Mesothelial cell of epicardium (in vitro differentiated cells): Measurements from ENCODE around the gene NUBP2. TPM values are rescaled to one million over a fixed set of nuclear protein-coding genes. Genes with fewer than 3 reads are reported as not detected.

Experiments used
- DNase-seq, 2 experiments: peaks; one replicate each; pipeline ENCODE4 v3.0.0; 2021; ENCODE audit warnings: low spot score in 2 of 2; ENCODE audit not compliant: unreplicated experiment in 2 of 2
- H3K27ac Mint-ChIP-seq: 2 replicates; pipeline ENCODE4 v1.8.0; 2021; ENCODE audit warnings: mixed read lengths
- H3K27me3 Mint-ChIP-seq: 2 replicates; pipeline ENCODE4 v1.8.0; 2021; ENCODE audit warnings: low read depth, mixed read lengths
- H3K36me3 Mint-ChIP-seq: 2 replicates; pipeline ENCODE4 v1.8.0; 2021; ENCODE audit warnings: mixed read lengths
- H3K4me1 Mint-ChIP-seq: 2 replicates; pipeline ENCODE4 v1.8.0; 2021; ENCODE audit warnings: mixed read lengths
- H3K4me3 Mint-ChIP-seq: 2 replicates; pipeline ENCODE4 v1.8.0; 2021; ENCODE audit warnings: mild to moderate bottlenecking, moderate library complexity, mixed read lengths
- H3K9me3 Mint-ChIP-seq: 2 replicates; pipeline ENCODE4 v1.8.0; 2021; ENCODE audit warnings: mixed read lengths
- total RNA-seq: library from RNA; stranded (reverse); gene quantifications from 3 replicates; pipeline ENCODE4 v1.2.1, GENCODE V29; 2021
- TF ChIP-seq, protein P1 (sequence below): fragments of 200-600 bp; sonication (generic); IDR thresholded peaks from one replicate; pipeline ENCODE4 v1.5.0; 2021; ENCODE audit warnings: antibody characterized with exemption; ENCODE audit not compliant: unreplicated experiment

The NUBP2 gene
- total RNA-seq, 1 donor from 2014 or later, result 63.6 TPM

DNA sequence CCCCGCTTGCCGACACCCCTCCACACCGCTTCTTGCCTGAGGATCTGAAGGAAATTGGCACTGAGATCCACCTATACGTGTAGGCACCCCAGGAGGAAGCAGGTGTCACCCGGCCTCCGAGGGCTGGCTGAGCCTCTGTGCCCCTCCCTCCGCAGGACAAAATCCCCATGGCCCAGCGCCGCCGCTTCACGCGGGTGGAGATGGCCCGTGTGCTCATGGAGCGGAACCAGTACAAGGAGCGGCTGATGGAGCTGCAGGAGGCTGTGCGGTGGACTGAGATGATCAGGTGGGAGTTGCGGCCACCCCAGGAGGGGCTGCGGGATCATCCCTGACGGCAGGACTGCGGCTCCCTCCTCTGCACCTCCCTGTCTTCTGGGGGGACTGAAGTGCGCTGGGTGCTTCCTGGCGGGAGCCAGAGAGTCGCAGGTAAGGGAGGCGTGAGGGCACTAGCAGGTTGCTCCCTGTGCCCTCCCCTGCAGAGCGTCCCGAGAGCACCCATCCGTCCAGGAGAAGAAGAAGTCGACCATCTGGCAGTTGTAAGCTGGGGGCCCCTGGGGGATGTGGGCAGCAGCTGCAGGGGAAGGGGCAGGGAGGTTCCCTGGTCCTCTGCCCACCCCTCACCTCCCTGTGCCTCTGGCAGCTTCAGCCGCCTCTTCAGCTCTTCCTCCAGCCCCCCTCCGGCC lies 20.4 kb upstream of the NUBP2 start:
- no peaks in the 10 kb centered on the region for H3K27me3 Mint-ChIP-seq
- no peaks in the 10 kb centered on the region for H3K9me3 Mint-ChIP-seq
- H3K4me3 Mint-ChIP-seq, result no peak overlapping the region
- TF ChIP-seq, protein P1, sequence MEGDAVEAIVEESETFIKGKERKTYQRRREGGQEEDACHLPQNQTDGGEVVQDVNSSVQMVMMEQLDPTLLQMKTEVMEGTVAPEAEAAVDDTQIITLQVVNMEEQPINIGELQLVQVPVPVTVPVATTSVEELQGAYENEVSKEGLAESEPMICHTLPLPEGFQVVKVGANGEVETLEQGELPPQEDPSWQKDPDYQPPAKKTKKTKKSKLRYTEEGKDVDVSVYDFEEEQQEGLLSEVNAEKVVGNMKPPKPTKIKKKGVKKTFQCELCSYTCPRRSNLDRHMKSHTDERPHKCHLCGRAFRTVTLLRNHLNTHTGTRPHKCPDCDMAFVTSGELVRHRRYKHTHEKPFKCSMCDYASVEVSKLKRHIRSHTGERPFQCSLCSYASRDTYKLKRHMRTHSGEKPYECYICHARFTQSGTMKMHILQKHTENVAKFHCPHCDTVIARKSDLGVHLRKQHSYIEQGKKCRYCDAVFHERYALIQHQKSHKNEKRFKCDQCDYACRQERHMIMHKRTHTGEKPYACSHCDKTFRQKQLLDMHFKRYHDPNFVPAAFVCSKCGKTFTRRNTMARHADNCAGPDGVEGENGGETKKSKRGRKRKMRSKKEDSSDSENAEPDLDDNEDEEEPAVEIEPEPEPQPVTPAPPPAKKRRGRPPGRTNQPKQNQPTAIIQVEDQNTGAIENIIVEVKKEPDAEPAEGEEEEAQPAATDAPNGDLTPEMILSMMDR, result no peak
- H3K36me3 Mint-ChIP-seq, result peaks cover 8% of the 10 kb centered on the region
- no peak overlapping the region for H3K27ac Mint-ChIP-seq
- H3K4me1 Mint-ChIP-seq, result no peaks in the 10 kb centered on the region
- no peak for DNase-seq

DNA sequence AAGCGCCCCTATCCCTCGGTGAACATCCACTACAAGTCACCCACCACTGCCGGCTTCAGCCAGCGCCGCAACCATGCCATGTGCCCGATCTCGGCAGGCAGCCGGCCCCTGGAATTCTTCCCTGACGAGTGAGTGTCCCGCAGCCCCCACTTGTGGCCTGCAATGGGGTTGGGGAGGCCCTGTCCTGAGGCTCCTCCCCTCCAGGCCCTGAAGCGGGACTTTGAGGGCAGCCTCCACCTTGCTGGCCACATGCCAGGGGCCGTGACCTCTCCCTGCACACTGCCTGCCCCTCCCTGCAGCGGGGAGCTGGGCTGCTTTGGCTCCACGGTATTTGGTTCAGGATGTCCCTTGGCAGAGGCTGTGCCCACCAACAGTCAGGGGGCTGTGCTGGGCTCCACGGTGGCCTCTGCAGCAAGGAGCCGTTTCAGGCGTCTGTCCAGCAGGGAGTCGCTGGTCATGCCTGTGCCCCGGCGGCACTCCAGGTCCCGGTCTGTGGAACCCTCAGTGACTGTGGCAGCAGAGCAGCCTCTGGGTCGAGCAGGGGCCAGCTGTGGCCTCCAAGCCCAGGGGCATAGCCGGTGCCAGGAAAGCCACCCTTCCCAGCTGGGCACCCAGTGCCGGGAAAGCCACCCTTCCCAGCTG lies 19.8 kb upstream of the NUBP2 start:
- no peak overlapping the region for H3K27ac Mint-ChIP-seq
- H3K4me1 Mint-ChIP-seq, result no peaks in the 10 kb centered on the region
- no peaks in the 10 kb centered on the region for H3K9me3 Mint-ChIP-seq
- TF ChIP-seq, protein P1, result no peak
- DNase-seq, result no peak
- H3K27me3 Mint-ChIP-seq, result no peaks in the 10 kb centered on the region
- no peak overlapping the region for H3K4me3 Mint-ChIP-seq
- peaks cover 9% of the 10 kb centered on the region for H3K36me3 Mint-ChIP-seq

DNA sequence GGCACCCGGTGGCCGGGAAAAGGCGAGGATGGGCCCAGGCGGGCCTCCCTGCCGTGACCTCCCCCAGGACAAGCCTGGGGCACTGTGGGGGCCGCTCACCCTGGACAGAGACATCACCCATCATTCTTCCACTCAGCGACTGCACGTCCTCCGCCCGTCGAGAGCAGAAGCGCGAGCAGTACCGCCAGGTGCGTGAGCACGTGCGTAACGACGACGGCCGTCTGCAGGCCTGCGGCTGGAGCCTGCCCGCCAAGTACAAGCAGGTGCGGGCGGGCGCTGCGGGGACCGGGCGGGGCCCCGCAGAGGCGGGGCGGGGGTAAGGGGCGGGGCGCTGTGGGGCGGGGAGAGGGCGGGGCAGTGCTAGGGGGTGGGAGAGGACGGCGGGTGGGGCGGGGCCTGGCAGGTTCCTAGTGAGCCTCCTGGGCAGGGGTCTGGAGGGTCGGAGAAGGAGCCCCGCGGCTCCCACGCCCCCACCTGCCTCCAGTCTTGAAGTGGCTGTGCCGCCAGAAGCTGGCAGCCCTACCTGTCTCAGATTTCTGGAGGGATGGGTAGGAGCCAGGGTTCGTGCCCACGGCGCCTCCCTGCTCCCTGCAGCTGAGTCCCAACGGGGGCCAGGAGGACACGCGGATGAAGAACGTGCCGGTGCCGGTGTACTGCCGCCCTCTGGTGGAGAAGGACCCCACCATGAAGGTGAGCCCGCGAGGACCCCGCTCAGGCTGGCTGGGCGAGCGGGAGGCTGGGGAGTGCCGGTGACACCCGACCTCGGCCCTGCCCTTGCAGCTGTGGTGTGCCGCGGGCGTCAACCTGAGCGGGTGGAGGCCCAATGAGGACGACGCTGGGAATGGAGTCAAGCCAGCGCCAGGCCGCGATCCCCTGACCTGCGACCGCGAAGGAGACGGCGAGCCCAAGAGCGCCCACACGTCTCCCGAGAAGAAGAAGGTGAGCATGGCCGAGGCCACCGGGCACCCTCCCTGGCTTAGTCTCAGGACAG lies 18.9 kb upstream of the NUBP2 start:
- Mint-ChIP-seq H3K4me3 (no peak overlapping the region), H3K36me3 (peaks cover 10% of the 10 kb centered on the region), H3K9me3 (no peaks in the 10 kb centered on the region), H3K4me1 (no peaks in the 10 kb centered on the region), H3K27ac (no peak overlapping the region), H3K27me3 (no peaks in the 10 kb centered on the region)
- TF ChIP-seq, protein P1, result peak; percentile 59
- peak in 1 of 2 experiments; percentile 65 for DNase-seq

DNA sequence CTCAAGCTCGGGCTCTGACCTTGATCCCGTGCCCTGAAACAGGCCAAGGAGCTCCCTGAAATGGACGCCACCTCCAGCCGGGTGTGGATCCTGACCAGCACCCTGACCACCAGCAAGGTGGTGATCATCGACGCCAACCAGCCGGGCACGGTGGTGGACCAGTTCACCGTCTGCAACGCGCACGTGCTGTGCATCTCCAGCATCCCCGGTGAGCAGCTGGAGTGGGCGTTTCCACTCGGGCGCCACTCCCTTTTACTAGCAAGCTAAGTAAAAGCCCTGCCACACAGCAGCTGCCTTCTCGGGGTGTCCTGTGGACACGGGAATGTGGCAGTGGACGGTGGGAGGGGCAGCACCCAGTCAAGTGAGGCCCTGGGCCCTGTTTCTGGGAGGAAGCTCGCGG lies 17.8 kb upstream of the NUBP2 start:
- Mint-ChIP-seq H3K27me3 (no peaks in the 10 kb centered on the region), H3K27ac (no peak overlapping the region)

DNA sequence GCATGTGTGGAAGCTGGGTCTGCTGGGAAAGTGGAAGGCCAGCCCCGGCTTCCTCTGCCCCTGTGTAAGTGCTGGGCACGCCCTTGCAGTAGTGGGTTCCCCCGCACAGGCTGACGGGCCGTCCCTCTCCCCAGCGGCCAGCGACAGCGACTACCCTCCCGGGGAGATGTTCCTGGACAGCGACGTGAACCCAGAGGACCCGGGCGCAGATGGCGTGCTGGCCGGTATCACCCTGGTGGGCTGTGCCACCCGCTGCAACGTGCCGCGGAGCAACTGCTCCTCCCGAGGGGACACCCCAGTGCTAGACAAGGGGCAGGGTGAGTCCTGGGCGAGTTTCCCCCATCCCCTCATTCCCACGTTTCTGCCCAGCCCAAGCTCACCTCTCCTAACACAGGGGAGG lies 16.9 kb upstream of the NUBP2 start:
- Mint-ChIP-seq H3K27me3 (no peaks in the 10 kb centered on the region), H3K27ac (no peak overlapping the region)
- TF ChIP-seq, protein P1, result no peak

More for the DNA sequence above, 17.8 kb upstream of the NUBP2 start:
- TF ChIP-seq, protein P1, result no peak
- no peak for DNase-seq
- no peak overlapping the region for H3K4me3 Mint-ChIP-seq
- H3K36me3 Mint-ChIP-seq, result peaks cover 10% of the 10 kb centered on the region
- no peaks in the 10 kb centered on the region for H3K9me3 Mint-ChIP-seq
- H3K4me1 Mint-ChIP-seq, result peaks cover under 1% of the 10 kb centered on the region

More for the DNA sequence above, 16.9 kb upstream of the NUBP2 start:
- no peak overlapping the region for H3K4me3 Mint-ChIP-seq
- H3K4me1 Mint-ChIP-seq, result peaks cover 7% of the 10 kb centered on the region
- H3K9me3 Mint-ChIP-seq, result no peaks in the 10 kb centered on the region
- H3K36me3 Mint-ChIP-seq, result peaks cover 10% of the 10 kb centered on the region
- no peak for DNase-seq
